Sciatic nerve (tissue), 2 donors: ENCODE data around the gene SCNN1G. TPM values are rescaled to one million over a fixed set of nuclear protein-coding genes. Genes with fewer than 3 reads are reported as not detected.
A peak's percentile ranks its signal among the peaks of the same experiment; 100 is the strongest.
"Not testable (repeated sequence)": the region's sequence is repeated elsewhere in the genome, so short reads cannot be mapped to it uniquely, and the experiment has no call there.

Experiments
- ATAC-seq: fragments of 200-7000 bp; cut with Tn5 transposase; one replicate; pipeline ENCODE4 v1.9.1; 2020; ENCODE audit warnings: mild to moderate bottlenecking, moderate library complexity
- DNase-seq: peaks from one replicate; pipeline ENCODE4 v3.0.0-alpha.2; 2020; ENCODE audit warnings: low spot score
- intact Hi-C: fragments of 100-400 bp; cut with DNase I; formaldehyde crosslinking; loops from one replicate; pipeline ENCODE4 v1.14.2; 2022
- total RNA-seq: library from RNA; stranded (reverse); fragmentation: NEBNext Ultra II Directional; extraction: Animal tissue kit (Norgen Biotek cat#: 25700); gene quantifications from one replicate; pipeline ENCODE4 v1.2.1, GENCODE V29; 2021
- donor health status: DM: no; HTN: no; CAD: no.
- donor health status: DM: no; HTN: no; CAD: no.

SCNN1G gene
- total RNA-seq, 1 donor from 2014 or later: not detected

DNA sequence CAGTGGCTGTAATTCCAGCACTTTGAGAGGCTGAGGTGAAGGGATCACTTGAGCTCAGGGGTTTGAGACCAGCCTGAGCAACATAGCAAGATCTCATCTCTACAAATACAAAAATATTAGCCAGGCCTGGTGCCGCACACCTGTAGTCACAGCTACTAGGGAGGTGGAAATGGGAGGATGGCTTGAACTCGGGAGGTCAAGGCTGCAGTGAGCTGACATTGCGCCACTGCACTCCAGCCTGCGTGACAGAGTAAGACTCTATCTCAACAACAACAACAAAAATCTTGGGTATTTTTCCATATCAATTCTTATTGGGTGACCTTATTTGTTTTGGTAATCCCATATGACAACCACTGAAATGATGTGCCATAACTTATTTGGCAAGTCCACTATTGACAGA is 52.6 kb downstream of the SCNN1G start:
- DNase-seq: no peak
- intact Hi-C loops: no loop called here
- ATAC-seq: no peak

DNA sequence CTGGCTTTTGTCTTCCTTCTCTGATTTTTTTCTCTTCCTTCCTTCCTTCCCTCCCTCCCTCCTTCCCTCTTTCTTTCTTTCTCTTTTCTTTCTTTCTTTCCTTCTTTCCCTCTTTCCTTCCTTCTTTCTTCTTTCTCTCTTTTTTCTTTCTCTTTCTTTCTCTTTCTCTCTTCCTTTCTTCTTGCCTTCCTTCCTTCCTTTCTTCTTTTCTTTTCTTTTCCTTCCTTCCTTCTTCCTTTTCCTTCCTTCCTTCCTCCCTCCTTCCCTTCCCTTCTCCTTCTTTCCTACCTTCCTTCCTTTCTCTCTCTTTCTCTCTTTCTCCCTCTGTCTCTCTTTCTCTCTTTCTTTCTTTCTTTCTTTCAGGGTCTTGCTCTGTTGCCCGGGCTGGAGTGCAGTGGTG is 54.4 kb downstream of the SCNN1G start:
- intact Hi-C loops: no loop called here
- ATAC-seq (no peak), DNase-seq (no peak)

DNA sequence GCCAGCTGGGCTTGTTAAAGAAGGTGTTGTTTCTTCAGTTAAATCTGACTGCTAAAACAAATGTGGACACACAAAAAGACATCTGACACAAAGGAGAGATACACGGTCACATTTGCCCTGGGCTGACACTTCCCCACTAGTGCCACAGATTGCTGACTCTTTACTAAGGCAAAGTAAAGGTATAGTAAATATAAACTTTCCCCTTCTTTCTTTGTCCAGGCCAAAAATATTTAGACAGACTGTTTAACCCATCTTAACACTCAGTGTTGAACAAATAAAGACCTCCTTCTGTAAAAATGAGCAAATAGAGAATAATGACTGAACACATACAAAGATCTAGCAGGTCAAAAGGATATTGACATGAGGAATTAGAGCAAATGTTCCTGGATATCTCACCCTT is 58.4 kb downstream of the SCNN1G start:
- intact Hi-C loops: no loop called here
- ATAC-seq: no peak
- DNase-seq: no peak

DNA sequence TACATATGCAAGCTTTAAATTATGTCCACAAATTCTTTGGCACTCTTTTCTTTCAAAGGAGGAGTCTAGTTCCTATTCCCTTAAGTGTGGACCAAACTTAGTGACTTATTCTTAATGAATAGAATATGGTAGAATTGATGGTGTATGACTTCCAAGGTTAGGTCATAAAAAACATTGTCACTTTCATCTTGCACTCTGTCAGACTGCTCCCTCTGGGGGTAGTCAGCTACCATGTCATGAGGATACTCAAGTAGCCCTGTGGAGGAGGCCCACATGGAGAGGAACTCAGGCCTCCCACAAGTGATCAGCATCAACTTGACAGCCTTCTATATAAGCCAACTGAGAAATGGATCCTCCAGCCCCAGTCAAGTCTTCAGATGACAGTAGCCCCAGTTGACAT is 61.6 kb downstream of the SCNN1G start:
- no peak for ATAC-seq
- DNase-seq: no peak
- intact Hi-C loops: no loop called here

DNA sequence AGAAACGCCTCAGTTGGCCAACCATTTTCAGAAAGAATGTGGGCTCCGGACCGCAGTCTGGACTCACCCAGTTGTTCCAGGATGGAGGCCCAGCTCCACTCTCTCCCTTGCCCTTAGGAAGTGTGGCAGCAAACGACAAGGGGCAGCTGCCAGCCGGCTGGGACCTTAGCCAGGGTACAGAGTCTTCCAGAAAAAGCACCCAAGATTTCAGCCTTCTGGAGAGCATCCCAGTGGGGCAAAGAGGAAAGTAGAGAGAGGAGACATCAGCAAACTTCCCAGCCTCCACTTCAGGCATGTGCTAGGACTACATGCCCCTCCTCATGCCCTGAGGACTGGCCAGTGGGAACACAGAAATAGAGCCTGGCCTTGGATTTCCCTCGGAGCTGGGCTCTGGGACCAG is 62.7 kb downstream of the SCNN1G start:
- intact Hi-C loops: no loop called here
- DNase-seq (no peak), ATAC-seq (peak; percentile 26)

DNA sequence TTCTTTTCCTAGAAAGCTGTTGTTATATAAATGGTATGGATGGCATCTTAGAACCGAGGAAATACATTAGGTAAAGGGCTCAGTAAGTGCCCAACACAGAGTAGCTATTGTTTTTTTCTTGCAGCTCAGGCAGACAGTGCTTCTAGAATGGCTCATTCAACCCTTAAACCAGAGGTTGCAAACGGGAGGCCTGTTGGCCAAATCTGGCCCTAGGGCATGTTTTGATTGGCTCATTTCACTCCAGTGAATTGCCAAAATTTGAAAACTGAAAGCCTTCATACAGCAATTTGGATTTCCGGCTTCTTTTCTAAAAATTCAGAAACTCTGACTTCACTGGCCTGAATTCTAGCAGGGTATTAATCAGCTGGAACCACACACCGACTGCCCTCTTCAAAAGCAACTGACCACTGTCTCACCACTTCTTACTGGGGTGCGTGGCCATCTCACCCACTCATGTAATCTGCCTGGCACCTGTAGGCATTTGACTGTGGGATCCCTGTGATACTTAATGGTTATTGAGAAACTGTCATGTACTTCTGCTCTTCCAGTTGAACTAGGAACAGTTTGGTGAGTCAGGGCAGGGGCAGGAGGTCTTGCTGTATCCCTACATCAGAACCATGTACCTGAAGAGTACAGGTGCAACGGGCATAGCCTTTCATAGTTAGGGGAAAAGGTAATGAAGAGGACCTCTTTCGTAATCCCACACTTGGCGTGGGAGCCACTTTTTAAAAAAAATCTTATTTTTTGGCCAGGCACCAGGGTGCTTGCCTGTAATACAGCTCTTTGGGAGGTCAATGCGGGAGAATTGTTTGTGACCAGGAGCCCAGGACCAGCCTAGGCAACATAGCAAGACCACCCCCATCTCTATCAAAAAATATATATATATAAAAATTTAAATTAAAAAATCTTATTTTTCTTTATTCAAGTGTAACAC is 66.0 kb downstream of the SCNN1G start:
- intact Hi-C loops: no loop called here
- no peak for DNase-seq
- peak; percentile 72 for ATAC-seq

DNA sequence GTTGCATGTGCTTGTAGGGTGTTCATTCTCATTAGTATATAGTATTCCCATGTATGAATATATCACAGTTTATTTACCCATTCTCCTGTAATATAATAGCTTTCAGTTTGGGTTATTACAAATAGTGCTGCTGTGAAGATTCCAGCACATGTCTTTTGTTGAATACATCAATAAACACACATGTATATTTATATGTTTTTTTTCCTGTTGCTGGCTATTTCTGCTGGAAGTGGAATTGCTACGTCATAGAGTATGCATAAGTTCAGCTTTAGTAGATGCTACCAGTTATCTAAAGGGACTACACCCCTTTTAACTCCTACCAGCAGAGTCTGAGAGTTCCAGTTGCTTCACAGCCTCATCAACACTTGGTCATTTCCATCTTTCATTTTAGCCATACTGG is 67.3 kb downstream of the SCNN1G start:
- DNase-seq (no peak), ATAC-seq (no peak)
- intact Hi-C loops: no loop called here

DNA sequence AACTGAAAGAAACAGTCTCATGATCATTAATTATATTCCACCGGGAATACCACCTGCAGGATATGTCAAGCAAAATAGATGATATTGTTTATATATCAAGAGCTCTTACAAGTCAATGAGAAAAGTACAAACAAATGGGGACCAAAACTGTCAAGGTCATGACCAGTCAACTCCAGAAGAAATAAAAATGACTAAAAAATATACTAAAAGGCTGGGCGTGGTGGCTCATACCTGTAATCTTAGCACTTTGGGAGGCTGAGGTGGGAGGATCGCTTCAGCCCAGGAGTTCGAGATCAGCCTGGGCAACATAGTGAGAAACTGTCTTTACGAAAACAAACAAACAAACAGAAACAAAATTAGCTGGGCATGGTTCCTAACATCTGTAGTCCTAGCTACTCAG is 69.8 kb downstream of the SCNN1G start:
- ATAC-seq (no peak), DNase-seq (no peak)
- intact Hi-C loops: no loop called here

DNA sequence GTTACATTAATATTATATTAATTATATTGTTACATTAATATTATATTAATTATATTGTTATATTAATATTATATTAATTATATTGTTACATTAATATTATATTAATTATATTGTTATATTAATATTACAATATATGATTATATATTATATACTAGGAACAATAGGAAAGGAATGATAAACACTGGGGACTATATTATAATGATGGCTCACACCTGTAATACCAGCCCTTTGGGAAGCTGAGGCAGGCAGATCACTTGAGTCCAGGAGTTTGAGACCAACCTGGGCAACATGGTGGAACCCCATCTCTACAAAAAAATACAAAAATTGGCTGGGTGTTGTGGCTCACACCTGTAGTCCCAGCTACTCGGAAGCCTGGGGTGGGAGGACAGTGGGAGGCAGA is 71.1 kb downstream of the SCNN1G start:
- intact Hi-C loops, DNase-seq, ATAC-seq: not testable (repeated sequence)

DNA sequence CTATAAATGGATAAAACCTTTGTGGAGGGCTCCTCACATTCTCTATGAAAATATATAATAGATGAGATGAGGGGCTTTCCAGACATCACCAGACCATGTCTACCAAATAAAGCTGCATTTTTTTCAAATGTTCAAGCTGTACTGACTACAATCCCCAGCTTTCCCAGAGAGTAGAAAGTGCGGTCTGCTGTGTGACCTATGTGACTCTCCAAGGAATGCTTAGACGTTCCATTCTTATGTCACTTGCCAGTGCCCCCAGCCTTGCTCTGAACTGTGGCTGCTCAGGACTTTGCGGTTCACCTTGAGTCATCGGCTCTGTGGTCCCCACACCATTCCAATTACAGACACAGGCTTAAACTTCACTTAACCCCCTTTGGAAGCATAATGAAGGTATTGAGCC is 71.8 kb downstream of the SCNN1G start:
- intact Hi-C loops: no loop called here
- no peak for DNase-seq
- no peak for ATAC-seq

DNA sequence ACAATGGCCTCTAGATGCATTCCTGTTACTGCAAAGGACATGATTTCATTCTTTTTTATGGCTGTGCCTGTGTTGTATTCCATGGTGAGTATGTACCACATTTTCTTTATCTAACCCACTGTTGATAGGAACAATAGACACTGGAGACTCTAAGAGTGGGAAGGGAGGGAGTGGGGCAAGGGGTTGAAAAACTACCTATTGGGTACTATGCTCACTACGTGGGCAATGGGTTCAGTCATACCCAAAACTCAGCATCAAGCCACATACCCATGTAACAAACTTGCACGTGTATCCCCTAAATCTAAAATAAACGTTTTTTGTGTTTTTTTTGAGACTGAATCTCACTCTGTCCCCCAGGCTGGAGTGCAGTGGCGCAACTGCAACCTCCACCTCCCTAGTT is 72.5 kb downstream of the SCNN1G start:
- DNase-seq: no peak
- intact Hi-C loops: no loop called here
- ATAC-seq: no peak

DNA sequence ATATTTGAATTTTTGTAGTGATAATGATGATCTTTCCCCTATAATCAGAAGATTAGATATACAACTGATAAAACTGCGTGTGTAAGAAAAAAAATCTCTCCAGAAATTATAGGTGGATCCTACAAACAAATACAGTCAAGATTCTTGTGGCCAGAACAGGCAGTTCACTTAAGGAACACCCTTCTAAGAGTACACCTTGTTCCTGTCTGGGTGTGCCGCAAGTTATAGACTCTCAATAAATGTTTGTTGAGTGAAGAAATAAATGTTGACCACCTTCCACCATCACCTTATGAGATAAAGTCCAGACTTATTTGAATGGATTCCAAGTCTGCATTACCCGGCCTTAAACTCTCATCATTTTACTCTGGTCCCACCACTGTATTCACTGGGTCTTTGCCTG is 73.9 kb downstream of the SCNN1G start:
- intact Hi-C loops: no loop called here
- DNase-seq (no peak), ATAC-seq (no peak)

DNA sequence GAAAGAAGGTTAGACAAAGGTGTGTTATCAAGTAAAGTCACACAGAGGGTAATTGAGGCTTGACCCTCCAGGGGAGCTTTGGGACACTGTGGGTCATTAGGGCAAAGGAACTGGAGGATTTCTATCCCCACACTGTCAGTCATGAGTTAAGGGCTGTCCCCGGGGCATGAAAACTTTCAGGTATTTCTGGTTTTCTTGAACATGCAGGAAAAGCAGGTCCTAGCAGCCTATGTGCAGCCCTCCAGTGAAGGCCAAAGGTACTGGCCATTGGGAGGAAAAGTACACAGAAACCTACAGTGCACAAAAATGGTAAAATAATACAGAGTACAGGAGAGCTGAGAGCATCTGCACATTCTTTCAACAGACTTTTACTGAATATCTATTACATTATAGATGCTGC is 75.1 kb downstream of the SCNN1G start:
- intact Hi-C loops: no loop called here
- no peak for ATAC-seq
- no peak for DNase-seq

DNA sequence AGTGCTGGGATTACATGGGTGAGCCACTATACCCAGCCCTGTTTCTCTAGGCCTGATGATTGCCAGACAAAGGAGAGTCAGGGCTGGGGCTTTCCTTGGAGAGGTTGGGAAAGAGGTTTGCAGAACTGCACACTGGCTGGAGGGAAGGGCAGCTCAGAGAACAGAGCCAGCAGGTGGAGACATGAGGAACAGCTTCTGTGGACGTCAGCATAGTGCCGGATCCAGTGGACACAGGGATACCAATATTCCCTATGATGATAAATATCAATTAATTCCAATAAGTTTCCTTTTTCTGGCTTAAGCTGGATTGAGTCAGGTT is 76.3 kb downstream of the SCNN1G start:
- DNase-seq: no peak
- intact Hi-C loops: no loop called here
- no peak for ATAC-seq

Other genes starting within 250 kb of the SCNN1G start
- 11.8 TPM for gene USP31, start 33.3 kb upstream of the SCNN1G start, total RNA-seq
- 2.3 TPM for gene SCNN1B, start 119.6 kb downstream of the SCNN1G start, total RNA-seq